Upper lobe of left lung (tissue), 6 donors: ENCODE data around the gene MANF. TPM values are rescaled to one million over a fixed set of nuclear protein-coding genes. Genes with fewer than 3 reads are reported as not detected.
A peak's percentile ranks its signal among the peaks of the same experiment; 100 is the strongest.

Experiments
- ATAC-seq, 2 donors: fragments of 200-7000 bp; cut with Tn5 transposase; one replicate each; pipeline ENCODE4 v1.9.1; 2022; ENCODE audit warnings: mild to moderate bottlenecking in 2 of 2, moderate library complexity in 2 of 2; ENCODE audit not compliant: low FRiP score in 2 of 2
- DNase-seq, 2 donors: peaks; one replicate each; pipeline ENCODE4 v3.0.0-alpha.2; 2019 to 2020
- H3K27ac ChIP-seq, 4 donors: fragments of 200-600 bp; sonication (generic); one replicate each; pipeline ENCODE4 v1.5.1; 2016 to 2019
- H3K27me3 ChIP-seq, 4 donors: fragments of 200-600 bp; sonication (generic); one replicate each; pipeline ENCODE4 v1.5.1; 2017 to 2019
- H3K36me3 ChIP-seq, 4 donors: fragments of 200-600 bp; sonication (generic); one replicate each; pipeline ENCODE4 v1.5.1; 2016 to 2019
- H3K4me1 ChIP-seq, 4 donors: fragments of 200-600 bp; sonication (generic); one replicate each; pipeline ENCODE4 v1.5.1; 2018 to 2019
- H3K4me3 ChIP-seq, 4 donors: fragments of 200-600 bp; sonication (generic); one replicate each; pipeline ENCODE4 v1.5.1; 2017 to 2019; ENCODE audit warnings: mild to moderate bottlenecking in 2 of 4, moderate library complexity in 1 of 4
- H3K9me3 ChIP-seq, 4 donors: fragments of 200-600 bp; sonication (generic); one replicate each; pipeline ENCODE4 v1.5.1; 2018 to 2019
- CTCF ChIP-seq, 6 experiments: fragments of 450-650 bp in 4 of 6; fragments of 200-600 bp in 2 of 6; sonication (generic) in 2 of 6; IDR thresholded peaks; one replicate each; pipeline ENCODE4 v1.5.1; 2016 to 2019; ENCODE audit warnings: antibody characterized with exemption in 6 of 6
- EP300 ChIP-seq, 4 donors: sonication (generic); formaldehyde crosslinking; IDR thresholded peaks; one replicate each; pipeline ENCODE4 v1.5.1; 2017; ENCODE audit warnings: antibody characterized with exemption in 4 of 4, control low read depth in 2 of 4
- POLR2A ChIP-seq, 4 donors: fragments of 450-650 bp; IDR thresholded peaks; one replicate each; pipeline ENCODE4 v1.5.1; 2016 to 2017; ENCODE audit warnings: antibody characterized with exemption in 4 of 4, mild to moderate bottlenecking in 2 of 4
- POLR2AphosphoS5 ChIP-seq, 2 donors: sonication (generic); formaldehyde crosslinking; IDR thresholded peaks; one replicate each; pipeline ENCODE4 v1.5.1; 2017; ENCODE audit warnings: antibody characterized with exemption in 2 of 2
- WGBS, 2 donors: methylation state at CpG; one replicate each; pipeline ENCODE4 v1.1.5; 2017 to 2018; 5-methylcytosine and 5-hydroxymethylcytosine counted together
- total RNA-seq, 6 donors: library from RNA; depleted of rRNA in 4 of 6; stranded (reverse); fragments of >200 nt in 4 of 6; gene quantifications; one replicate each; pipeline versions ENCODE4 v1.1.0 to v1.2.1, GENCODE V29; 2016 to 2021
- donor health status: DM: no; HTN: no; CAD: no; lungs with moderate emphysema.
- donor health status: DM: no; HTN: yes; CAD: no; lungs with severe emphysema.

The MANF gene
- total RNA-seq, 6 donors from 2014 or later: 19.0 to 102 (median 54.5) TPM

DNA sequence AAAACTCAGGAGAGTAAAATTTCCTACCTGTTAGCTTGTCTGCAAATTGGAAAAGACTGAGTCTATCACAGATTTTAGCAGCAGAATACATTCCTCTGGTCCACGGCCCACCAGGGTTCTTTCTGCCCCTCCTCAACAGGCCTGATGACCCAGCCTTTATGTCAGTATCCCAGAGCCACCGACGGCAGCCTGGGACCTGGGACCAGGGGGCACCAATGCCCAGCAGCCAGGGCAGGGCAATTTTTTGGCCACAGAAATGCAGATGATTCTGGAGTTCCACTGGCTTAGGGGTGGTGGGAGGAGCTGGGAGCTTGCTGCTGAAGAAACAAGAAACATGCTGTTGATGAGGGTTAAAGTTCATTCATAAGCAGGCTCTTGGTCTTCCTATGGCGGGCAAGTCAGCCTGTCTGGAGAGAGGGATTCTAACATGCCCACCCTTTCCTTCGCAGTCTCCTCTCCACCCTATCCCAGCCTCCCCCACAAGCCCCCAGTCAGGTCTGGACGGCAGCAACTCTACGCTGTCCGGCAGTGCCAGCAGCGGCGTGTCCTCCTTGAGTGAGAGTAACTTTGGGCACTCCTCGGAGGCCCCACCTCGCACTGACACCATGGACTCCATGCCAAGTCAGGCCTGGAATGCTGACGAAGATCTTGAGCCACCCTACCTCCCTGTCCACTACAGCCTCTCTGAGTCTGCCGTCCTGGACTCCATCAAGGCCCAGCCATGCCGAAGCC, 4.3 kb upstream of the MANF start:
- H3K27ac ChIP-seq: no peak overlapping the region
- DNase-seq: peak in 1 of 2 donors; percentile 38
- H3K4me1 ChIP-seq: peaks cover 5 to 17% (median 12%) of the 10 kb centered on the region in 4 donors
- H3K4me3 ChIP-seq: no peak overlapping the region
- WGBS, 2 donors: 89 to 96% methylated on average over 12 to 15 of the region's 15 CpGs
- H3K27me3 ChIP-seq: no peaks in the 10 kb centered on the region
- no peak for TF ChIP-seq EP300 (IDR thresholded peaks at IDR 0.05)
- TF ChIP-seq POLR2A (IDR thresholded peaks at IDR 0.05): no peak
- no peak for TF ChIP-seq CTCF (IDR thresholded peaks at IDR 0.05)
- TF ChIP-seq POLR2AphosphoS5 (IDR thresholded peaks at IDR 0.05): no peak
- no peak for ATAC-seq
- no peaks in the 10 kb centered on the region for H3K9me3 ChIP-seq
- H3K36me3 ChIP-seq: no peaks in the 10 kb centered on the region

GRCh38 chr3:51381333-51381705, 3.8 kb upstream of the MANF start:
- peaks cover 0 to under 1% (median 0%) of the 10 kb centered on the region in 4 donors for H3K36me3 ChIP-seq
- no peak for TF ChIP-seq POLR2AphosphoS5 (IDR thresholded peaks at IDR 0.05)
- TF ChIP-seq CTCF (IDR thresholded peaks at IDR 0.05): no peak
- no peak for TF ChIP-seq EP300 (IDR thresholded peaks at IDR 0.05)
- no peak for TF ChIP-seq POLR2A (IDR thresholded peaks at IDR 0.05)
- no peaks in the 10 kb centered on the region for H3K9me3 ChIP-seq
- H3K27ac ChIP-seq: no peak overlapping the region
- H3K4me1 ChIP-seq: peaks cover 11 to 23% (median 17%) of the 10 kb centered on the region in 4 donors
- no peak overlapping the region for H3K4me3 ChIP-seq
- ATAC-seq (no peak), DNase-seq (peak in 1 of 2 donors; percentile 80)
- no peaks in the 10 kb centered on the region for H3K27me3 ChIP-seq
- 91 to 93% methylated on average over 13 to 15 of the region's 18 CpGs for WGBS, 2 donors

DNA sequence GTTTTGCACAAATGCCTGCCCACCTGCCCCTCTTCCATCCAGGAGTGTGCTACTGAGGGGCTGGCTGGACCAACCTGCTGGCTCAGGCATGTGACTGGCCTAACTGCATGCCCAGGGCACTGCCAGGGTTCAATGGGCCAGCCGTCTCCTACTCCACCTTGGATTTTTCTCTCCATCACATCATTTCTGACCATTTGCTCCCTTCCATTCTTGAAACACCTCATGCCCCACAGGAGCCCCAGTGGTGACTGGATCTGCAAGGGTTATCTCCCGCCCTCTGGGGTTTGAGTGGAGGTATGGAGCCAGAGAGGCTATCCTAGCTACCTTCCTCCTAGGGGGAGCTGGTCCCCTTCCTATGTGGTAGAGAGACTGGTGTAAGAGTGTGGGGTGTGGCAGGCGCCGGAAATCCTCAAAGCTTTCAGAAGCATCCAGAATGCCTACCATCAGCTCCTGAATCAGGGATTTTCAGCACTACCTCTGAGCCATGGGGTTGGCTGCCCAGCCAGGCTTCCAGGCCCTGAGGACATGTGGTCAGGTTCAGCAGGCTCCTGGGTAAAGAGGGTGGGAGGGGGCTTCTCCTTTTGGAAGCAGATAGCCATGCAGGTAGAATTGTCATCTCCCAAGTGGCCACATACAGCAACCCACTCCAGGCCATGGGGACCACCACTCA, 2.9 kb upstream of the MANF start:
- peaks cover 20 to 32% (median 26%) of the 10 kb centered on the region in 4 donors for H3K4me1 ChIP-seq
- no peak for TF ChIP-seq CTCF (IDR thresholded peaks at IDR 0.05)
- no peak for TF ChIP-seq POLR2AphosphoS5 (IDR thresholded peaks at IDR 0.05)
- no peak for TF ChIP-seq POLR2A (IDR thresholded peaks at IDR 0.05)
- TF ChIP-seq EP300 (IDR thresholded peaks at IDR 0.05): no peak
- ATAC-seq: no peak
- H3K27ac ChIP-seq: no peak overlapping the region
- H3K27me3 ChIP-seq: no peaks in the 10 kb centered on the region
- H3K4me3 ChIP-seq: no peak overlapping the region
- DNase-seq: no peak
- 81 to 92% methylated on average over 4 of the region's 4 CpGs for WGBS, 2 donors
- peaks cover 0 to 6% (median 0%) of the 10 kb centered on the region in 4 donors for H3K36me3 ChIP-seq
- H3K9me3 ChIP-seq: no peaks in the 10 kb centered on the region

DNA sequence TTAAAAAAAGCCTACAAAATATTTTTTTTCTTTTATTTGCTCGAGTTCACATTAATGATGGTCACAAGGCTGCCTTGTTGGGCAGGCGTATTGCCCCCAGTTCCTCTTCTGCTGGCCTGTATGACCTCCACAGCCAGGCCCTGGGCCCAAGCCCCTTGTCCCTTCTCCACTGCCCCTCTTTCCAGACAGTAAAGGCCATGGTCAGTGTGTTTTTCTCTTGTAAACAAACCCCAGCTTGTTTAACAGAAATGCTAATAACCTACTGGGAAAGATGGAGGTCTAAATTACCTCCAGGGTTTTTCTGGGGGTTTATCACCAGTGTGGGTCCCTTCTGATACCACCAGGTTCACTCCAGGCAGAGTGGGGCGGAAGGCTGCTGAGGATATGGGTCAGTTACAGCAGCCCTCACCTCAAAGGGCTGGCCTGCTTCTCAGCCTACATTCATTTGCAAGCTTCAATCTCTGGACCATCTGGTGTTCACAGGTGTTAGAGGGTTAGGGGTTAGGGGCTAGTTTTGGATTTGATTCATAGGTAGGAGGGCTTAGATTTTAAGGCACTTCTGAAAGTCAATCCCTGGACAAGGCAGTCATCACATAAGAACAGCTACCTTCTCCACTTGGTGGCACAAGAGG, 2.0 kb upstream of the MANF start:
- no peak for ATAC-seq
- WGBS, 2 donors: 93% methylated on average over 3 of the region's 3 CpGs
- Histone ChIP-seq H3K27me3 (no peaks in the 10 kb centered on the region), H3K36me3 (peaks cover 0 to 14% (median 0%) of the 10 kb centered on the region in 4 donors), H3K9me3 (no peaks in the 10 kb centered on the region), H3K4me3 (no peak overlapping the region), H3K4me1 (peaks cover 28 to 40% (median 33%) of the 10 kb centered on the region in 4 donors), H3K27ac (no peak overlapping the region)
- DNase-seq: no peak
- TF ChIP-seq POLR2A (IDR thresholded peaks at IDR 0.05): no peak
- no peak for TF ChIP-seq CTCF (IDR thresholded peaks at IDR 0.05)
